ENCODE measurements around the gene ZC3H12A.
"Not testable (repeated sequence)": the region's sequence is repeated elsewhere in the genome, so short reads cannot be mapped to it uniquely, and the experiment has no call there.

The ZC3H12A gene

GRCh38 chr1:37518241-37518640 is 43.9 kb downstream of the ZC3H12A start:
- not testable (repeated sequence) for H3K27ac Mint-ChIP-seq; H3K4me3 Mint-ChIP-seq; ATAC-seq (ENCODE audit: low read depth); H3K9me3 Mint-ChIP-seq; H3K27me3 Mint-ChIP-seq; DNase-seq (ENCODE audit: low spot score in 2 of 2); H3K36me3 Mint-ChIP-seq
- peaks cover 12% of the 10 kb centered on the region for H3K4me1 Mint-ChIP-seq

DNA sequence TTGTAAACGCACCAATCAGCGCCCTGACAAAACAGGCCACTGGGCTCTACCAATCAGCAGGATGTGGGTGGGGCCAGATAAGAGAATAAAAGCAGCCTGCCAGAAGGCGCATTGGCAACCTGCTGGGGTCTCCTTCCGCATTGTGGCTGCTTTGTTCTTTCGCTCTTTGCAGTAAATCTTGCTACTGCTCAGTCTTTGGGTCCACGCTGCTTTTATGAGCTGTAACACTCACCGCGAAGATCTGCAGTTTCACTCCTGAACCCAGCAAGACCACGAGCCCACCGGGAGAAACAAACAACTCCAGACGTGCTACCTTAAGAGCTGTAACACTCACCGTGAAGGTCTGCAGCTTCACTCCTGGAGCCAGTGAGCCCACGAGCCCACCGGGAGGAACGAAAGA is 44.5 kb downstream of the ZC3H12A start:
- not testable (repeated sequence) for H3K27ac Mint-ChIP-seq; H3K36me3 Mint-ChIP-seq; ATAC-seq (ENCODE audit: low read depth); DNase-seq (ENCODE audit: low spot score in 2 of 2); H3K9me3 Mint-ChIP-seq; H3K4me1 Mint-ChIP-seq; H3K27me3 Mint-ChIP-seq; H3K4me3 Mint-ChIP-seq

DNA sequence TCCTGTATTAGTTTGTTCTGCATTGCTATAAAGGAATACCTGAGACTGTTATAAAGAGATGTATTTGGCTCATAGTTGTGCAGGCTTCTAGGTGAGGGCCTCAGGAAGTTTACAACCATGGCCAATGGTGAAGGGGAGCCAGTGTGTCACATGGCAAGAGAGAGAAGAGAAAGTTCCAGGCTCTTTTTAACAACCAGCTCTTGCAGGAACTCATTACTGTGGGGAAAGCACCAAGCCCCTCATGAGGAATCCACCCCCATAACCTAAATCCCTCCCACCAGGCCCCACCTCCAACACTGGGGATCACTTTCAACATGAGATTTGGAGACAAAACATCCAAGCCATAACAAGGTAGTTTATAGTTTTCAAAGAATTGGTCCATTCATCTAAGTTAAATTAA is 45.2 kb downstream of the ZC3H12A start:
- Mint-ChIP-seq H3K4me3 (no peak overlapping the region), H3K27ac (no peak overlapping the region), H3K9me3 (no peaks in the 10 kb centered on the region), H3K36me3 (no peaks in the 10 kb centered on the region), H3K4me1 (peaks cover 5% of the 10 kb centered on the region), H3K27me3 (no peaks in the 10 kb centered on the region)
- DNase-seq (ENCODE audit: low spot score in 2 of 2) (no peak), ATAC-seq (ENCODE audit: low read depth) (no peak)

- ATAC-seq (ENCODE audit: low read depth); H3K4me3 Mint-ChIP-seq; H3K9me3 Mint-ChIP-seq; H3K36me3 Mint-ChIP-seq; H3K4me1 Mint-ChIP-seq; DNase-seq (ENCODE audit: low spot score in 2 of 2); H3K27me3 Mint-ChIP-seq; H3K27ac Mint-ChIP-seq: not testable (repeated sequence)
Observed at GRCh38 chr1:37529888-37530287, 55.5 kb downstream of the ZC3H12A start.

DNA sequence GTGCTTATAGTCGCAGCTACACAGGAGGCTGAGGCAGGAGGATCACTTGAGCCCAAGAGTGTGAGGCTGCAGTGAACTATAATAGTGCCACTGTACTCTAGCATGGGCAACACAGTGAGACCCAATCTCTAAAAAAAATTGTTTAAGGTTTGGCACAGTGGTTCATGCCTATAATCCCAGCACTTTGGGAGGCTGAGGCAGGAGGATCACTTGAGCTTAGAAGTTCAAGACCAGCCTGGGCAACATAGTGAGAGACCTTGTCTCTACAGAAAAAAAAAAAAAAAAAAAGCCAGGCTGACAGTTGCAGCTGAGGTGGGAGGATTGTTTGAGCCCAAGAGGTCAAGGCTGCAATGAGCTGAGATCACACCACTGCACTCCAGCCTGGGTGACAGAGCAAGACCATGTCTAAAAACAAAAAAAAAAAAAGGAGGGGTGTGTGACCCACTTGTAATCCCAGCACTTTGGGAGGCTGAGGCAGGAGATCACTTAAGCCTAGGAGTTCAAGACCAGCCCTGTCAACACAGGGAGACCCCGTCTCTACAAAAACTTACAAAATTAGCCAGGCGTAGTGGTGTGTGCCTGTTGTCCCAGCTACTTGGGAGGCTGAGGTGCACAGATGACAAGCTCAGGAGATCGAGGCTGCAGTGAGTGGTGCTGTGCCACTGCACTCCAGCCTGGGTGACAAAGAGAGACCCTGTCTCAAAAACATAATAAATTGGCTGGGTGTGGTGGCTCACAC is 58.2 kb downstream of the ZC3H12A start:
- DNase-seq (ENCODE audit: low spot score in 2 of 2); H3K27me3 Mint-ChIP-seq; ATAC-seq (ENCODE audit: low read depth); H3K4me1 Mint-ChIP-seq; H3K4me3 Mint-ChIP-seq; H3K9me3 Mint-ChIP-seq; H3K27ac Mint-ChIP-seq: not testable (repeated sequence)
- peaks cover 12% of the 10 kb centered on the region for H3K36me3 Mint-ChIP-seq

DNA sequence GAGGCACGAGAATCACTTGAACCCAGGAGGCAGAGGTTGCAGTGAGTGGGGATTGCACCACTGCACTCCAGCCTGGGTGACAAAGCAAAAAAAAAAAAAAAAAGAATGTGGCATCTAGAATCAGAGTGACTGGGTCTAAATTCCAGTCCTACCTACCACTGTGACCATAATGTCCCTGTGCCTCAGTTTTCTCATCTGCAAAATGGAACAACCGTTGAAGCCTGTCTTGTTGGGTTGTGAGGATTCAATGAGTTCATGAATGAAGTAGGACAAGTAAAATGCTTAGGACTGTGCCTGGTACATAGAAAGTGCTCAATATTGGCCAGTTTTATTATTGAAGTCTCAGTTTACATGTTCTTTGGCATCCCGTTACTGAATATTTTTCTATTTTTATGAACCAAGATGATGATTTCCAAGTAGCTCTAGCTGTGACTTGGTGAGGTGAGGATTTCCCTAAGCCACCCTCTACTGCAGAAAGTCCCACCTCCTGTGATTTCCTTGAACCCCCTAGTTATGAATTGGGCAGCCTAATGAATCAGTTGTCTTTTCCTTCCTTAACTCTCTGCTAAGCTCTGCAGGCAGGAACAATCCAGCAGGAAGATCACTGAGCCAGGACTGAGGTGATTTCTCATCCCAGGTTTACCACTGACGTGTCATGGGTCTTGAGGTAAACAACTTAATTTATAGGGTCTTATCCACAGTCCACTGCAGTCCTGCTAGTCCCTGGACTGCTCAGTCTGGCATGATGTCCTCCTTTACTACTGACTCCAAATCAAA is 59.1 kb downstream of the ZC3H12A start:
- Mint-ChIP-seq H3K27me3 (no peaks in the 10 kb centered on the region), H3K36me3 (peaks cover 16% of the 10 kb centered on the region), H3K27ac (no peak overlapping the region), H3K4me3 (no peak overlapping the region), H3K4me1 (peaks cover 5% of the 10 kb centered on the region), H3K9me3 (no peaks in the 10 kb centered on the region)
- DNase-seq (ENCODE audit: low spot score in 2 of 2) (no peak), ATAC-seq (ENCODE audit: low read depth) (no peak)

All from memory B cell (primary cell).